HepG2 (cell line): ENCODE results near the gene PDHX. TPM values are rescaled to one million over a fixed set of nuclear protein-coding genes. Genes with fewer than 3 reads are reported as not detected.

ENCODE experiments used
- ATAC-seq: fragments of 200-7000 bp; cut with Tn5 transposase; 3 replicates; pipeline ENCODE4 v1.9.1; 2020; ENCODE audit warnings: mild to moderate bottlenecking, moderate library complexity
- BruUV-seq: library from RNA; stranded (reverse); fragments of 400-500 nt; replicated peaks from 2 replicates; lab custom pipeline; 2021; lab: Mats Ljungman, UMichigan
- CTCF ChIA-PET: fragments of 300-600 bp; formaldehyde crosslinking; extraction: SDS; loops from one replicate; lab custom pipeline; 2021; ENCODE audit warnings: low total read pairs, inconsistent platforms, low intra/inter-chr PET ratio; lab: Yijun Ruan, JAX
- POLR2A ChIA-PET: fragments of 350-600 bp; sonication (Branson Sonifier 250); formaldehyde crosslinking; loops from one replicate; lab custom pipeline; 2020; ENCODE audit warnings: antibody characterized with exemption, inconsistent platforms; lab: Yijun Ruan, JAX
- DNase-seq: peaks from one replicate; pipeline ENCODE4 v3.0.0-alpha.2; 2015; ENCODE audit warnings: low spot score
- FAIRE-seq: peaks from 3 replicates; lab custom pipeline; 2011; peaks lifted over from hg19 to GRCh38; lab: Jason Lieb, UNC
- H2AFZ ChIP-seq: one replicate; pipeline ENCODE4 v1.6.1; 2011; ENCODE audit warnings: low read length, inconsistent platforms
- H3K27ac ChIP-seq: fragments of 300-600 bp; 3 replicates; pipeline ENCODE4 v1.8.0; 2011; ENCODE audit warnings: mixed run types, mild to moderate bottlenecking, mixed read lengths, low read length, inconsistent platforms; ENCODE audit not compliant: insufficient read depth; ENCODE audit errors: extremely low read length
- H3K27me3 ChIP-seq, 2 experiments: fragments of 200-600 bp in 1 of 2; 2 replicates in 1 of 2; 3 replicates in 1 of 2; pipeline versions ENCODE4 v1.6.0 to v1.8.0; 2011; ENCODE audit warnings: low read length in 2 of 2, mild to moderate bottlenecking in 2 of 2, moderate library complexity in 2 of 2, inconsistent platforms in 1 of 2; ENCODE audit not compliant: insufficient read depth in 2 of 2, control insufficient read depth in 1 of 2
- H3K36me3 ChIP-seq, 2 experiments: fragments of 200-600 bp in 1 of 2; replicated peaks in 1 of 2; 2 replicates in 1 of 2; 3 replicates in 1 of 2; pipeline versions ENCODE4 v1.5.1 to v1.8.0; 2011; ENCODE audit warnings: low read length in 2 of 2, inconsistent platforms in 1 of 2; ENCODE audit not compliant: insufficient read depth in 2 of 2, control insufficient read depth in 1 of 2
- H3K4me1 ChIP-seq: 2 replicates; pipeline ENCODE4 v1.5.1; 2012; ENCODE audit warnings: low read length, inconsistent platforms; ENCODE audit not compliant: insufficient read depth
- H3K4me2 ChIP-seq: 2 replicates; pipeline ENCODE4 v1.6.0; 2011; ENCODE audit warnings: low read depth, low read length, inconsistent platforms
- H3K4me3 ChIP-seq, 3 experiments: fragments of 200-600 bp in 1 of 3; sonication (generic), shearing (Covaris generic) in 1 of 3; replicated peaks in 1 of 3; 2 replicates each; pipeline ENCODE4 v1.5.1; 2011 to 2016; ENCODE audit warnings: low read length in 3 of 3, inconsistent platforms in 2 of 3, low read depth in 2 of 3, mild to moderate bottlenecking in 2 of 3, control low read depth in 1 of 3, mixed read lengths in 1 of 3; ENCODE audit not compliant: insufficient read depth in 1 of 3
- H3K79me2 ChIP-seq: one replicate; pipeline ENCODE4 v1.6.1; 2011; ENCODE audit warnings: low read length, inconsistent platforms; ENCODE audit not compliant: insufficient read depth
- H3K9ac ChIP-seq: 2 replicates; pipeline ENCODE4 v1.6.0; 2011; ENCODE audit warnings: mild to moderate bottlenecking, low read depth, low read length, inconsistent platforms; ENCODE audit not compliant: insufficient read depth
- H3K9me3 ChIP-seq: 2 replicates; pipeline ENCODE4 v1.5.1; 2012; ENCODE audit warnings: mild to moderate bottlenecking, low read length
- H4K20me1 ChIP-seq: 2 replicates; pipeline ENCODE4 v1.6.0; 2011; ENCODE audit warnings: inconsistent platforms, mild to moderate bottlenecking, low read length, moderate library complexity; ENCODE audit not compliant: insufficient read depth
- CSRNP2 ChIP-seq: sonication (generic); formaldehyde crosslinking; conservative IDR thresholded peaks from 2 replicates; pipeline ENCODE4 v1.8.0; 2022; ENCODE audit warnings: low read depth, missing genetic modification reagents
- HDAC1 ChIP-seq: sonication (generic); formaldehyde crosslinking; IDR thresholded peaks from 2 replicates; pipeline ENCODE4 v1.5.1; 2020; ENCODE audit warnings: mild to moderate bottlenecking, missing genetic modification reagents
- HMG20B ChIP-seq: conservative IDR thresholded peaks from 2 replicates; pipeline ENCODE4 v1.6.1; 2016; ENCODE audit warnings: missing genetic modification reagents, missing compliant biosample characterization
- HNF4A ChIP-seq: sonication (generic); formaldehyde crosslinking; IDR thresholded peaks from 2 replicates; pipeline ENCODE4 v1.4.0; 2020; ENCODE audit warnings: missing genetic modification reagents
- REPIN1 ChIP-seq: sonication (generic); formaldehyde crosslinking; IDR thresholded peaks from 2 replicates; pipeline ENCODE4 v1.8.0; 2022; ENCODE audit warnings: missing genetic modification reagents, low read depth, mild to moderate bottlenecking, borderline replicate concordance
- SALL1 ChIP-seq: sonication (generic); formaldehyde crosslinking; IDR thresholded peaks from 2 replicates; pipeline ENCODE4 v1.8.0; 2022; ENCODE audit warnings: mild to moderate bottlenecking, missing genetic modification reagents
- ZC3H13 ChIP-seq: sonication (generic); formaldehyde crosslinking; IDR thresholded peaks from 2 replicates; pipeline ENCODE4 v1.8.1; 2023; ENCODE audit warnings: mild to moderate bottlenecking, missing genetic modification reagents, moderate library complexity
- WGBS: methylation state at CpG from one replicate; pipeline ENCODE4 v1.1.6; 2017; ENCODE audit warnings: low lambda C conversion rate; 5-methylcytosine and 5-hydroxymethylcytosine counted together
- in situ Hi-C: cut with HindIII; loops from 2 replicates; pipeline ENCODE4 v1.10.0; 2017; ENCODE audit warnings: low pct_unique_long_range_greater_than_20kb; ENCODE audit not compliant: extremely low pct_ligation_motif_present
- intact Hi-C: fragments of 100-400 bp; cut with micrococcal nuclease; formaldehyde crosslinking; loops from one replicate; pipeline ENCODE4 v1.10.0; 2022; ENCODE audit not compliant: unreplicated experiment
- polyA plus RNA-seq, 8 experiments: library from polyadenylated mRNA; depleted of rRNA in 3 of 8; stranded (reverse) in 7 of 8; unstranded in 1 of 8; fragments of >200 nt; fragmentation: Illumina TruSeq in 4 of 8; extraction: Trizol in 4 of 8; gene quantifications; 2 replicates each; pipeline versions ENCODE4 v1.2.1 to v1.2.3, GENCODE V29; 2011 to 2016; ENCODE audit warnings: low read depth in 4 of 8, missing spikeins in 1 of 8, mixed read lengths in 1 of 8; ENCODE audit not compliant: insufficient read depth in 1 of 8
- total RNA-seq, 5 experiments: library from RNA; depleted of rRNA; stranded (reverse); fragments of >200 nt; fragmentation: Illumina TruSeq; extraction: Trizol; gene quantifications; 2 replicates each; pipeline ENCODE4 v1.2.3, GENCODE V29; 2016; ENCODE audit warnings: low read depth in 1 of 5

Gene PDHX
- total and polyA plus RNA-seq, 2 of the 13 experiments (the other 11 are each of a cell fraction or from before 2014, with no cell fraction given): 41.0 to 73.8 TPM

GRCh38 chr11:35014346-35014745, 97.9 kb downstream of the PDHX start:
- no peaks in the 10 kb centered on the region for H4K20me1 ChIP-seq
- WGBS: 71% methylated on average over 2 of the region's 2 CpGs
- no peak overlapping the region for H3K4me2 ChIP-seq
- DNase-seq (no peak), ATAC-seq (no peak), FAIRE-seq (no peak)
- ChIA-PET CTCF (no interaction called here), POLR2A (no interaction called here)
- BruUV-seq: no TSS peak
- H3K9me3 ChIP-seq: no peaks in the 10 kb centered on the region
- H3K27me3 ChIP-seq: no peaks in the 10 kb centered on the region
- no peak overlapping the region for H3K4me3 ChIP-seq
- no peak overlapping the region for H3K27ac ChIP-seq
- in situ Hi-C loops (no loop called here), intact Hi-C loops (no loop called here)
- H2AFZ ChIP-seq: no peak overlapping the region
- no peak overlapping the region for H3K9ac ChIP-seq
- H3K79me2 ChIP-seq: no peaks in the 10 kb centered on the region
- H3K4me1 ChIP-seq: peaks cover 21% of the 10 kb centered on the region
- no peaks in the 10 kb centered on the region for H3K36me3 ChIP-seq
- TF ChIP-seq CSRNP2 (CRISPR knock-in tag) (no peak), SALL1 (CRISPR knock-in tag) (no peak), ZC3H13 (CRISPR knock-in tag) (no peak), HNF4A (CRISPR knock-in tag) (no peak), HMG20B (CRISPR knock-in tag) (no peak), REPIN1 (CRISPR knock-in tag) (no peak), HDAC1 (CRISPR knock-in tag) (no peak)
- TF ChIP-seq, all 625 proteins: peak for 0
